Measurements from ENCODE around the gene C19orf18. TPM values are rescaled to one million over a fixed set of nuclear protein-coding genes. Genes with fewer than 3 reads are reported as not detected.

The C19orf18 gene
- total and polyA plus RNA-seq, 2 donors (not counting 3 experiments of a cell fraction or from before 2014, with no cell fraction given): 0.08 to 0.64 TPM

GRCh38 chr19:58022283-58022660 lies 47.9 kb upstream of the C19orf18 start:
- Histone ChIP-seq H3K27me3 (ENCODE audit: control insufficient read depth in 2 of 2, insufficient read depth in 2 of 2, low read length in 2 of 2) (no peaks in the 10 kb centered on the region), H3K4me3 (replicated peaks in 1 of 3; ENCODE audit: insufficient read depth in 1 of 3, low read depth in 1 of 3, low read length in 3 of 3) (no peak overlapping the region), H3K9me1 (replicated peaks; ENCODE audit: control insufficient read depth, extremely low read depth, insufficient read depth, low read length) (no peaks in the 10 kb centered on the region), H2AFZ (ENCODE audit: low read depth, low read length) (no peak overlapping the region), H3K36me3 (ENCODE audit: control insufficient read depth in 2 of 2, extremely low read depth in 1 of 2, insufficient read depth in 2 of 2, low read length in 2 of 2) (no peaks in the 10 kb centered on the region), H3K9ac (replicated peaks; ENCODE audit: extremely low read depth, insufficient read depth, low read length) (no peak overlapping the region), H4K20me1 (replicated peaks; ENCODE audit: control insufficient read depth, extremely low read depth, insufficient read depth, low read length) (no peaks in the 10 kb centered on the region), H3K4me2 (ENCODE audit: insufficient read depth, low read length) (no peak overlapping the region), H3K9me3 (replicated peaks; ENCODE audit: control insufficient read depth, insufficient read depth, low read length) (peaks cover 1% of the 10 kb centered on the region), H3K27ac (ENCODE audit: insufficient read depth, low read depth, low read length) (no peak overlapping the region), H3K4me1 (ENCODE audit: control insufficient read depth, extremely low read depth, insufficient read depth, low read length) (no peaks in the 10 kb centered on the region), H3K79me2 (ENCODE audit: control insufficient read depth, insufficient read depth, low read length) (no peaks in the 10 kb centered on the region)
- POLR2A ChIA-PET: no interaction called here
- DNase-seq (ENCODE audit: low read depth, low spot score) (no peak), FAIRE-seq (no peak)
- TF ChIP-seq JUN (IDR thresholded peaks at IDR 0.05; ENCODE audit: borderline replicate concordance, insufficient read depth, insufficient read length, low read depth): no peak
- TF ChIP-seq MYC (IDR thresholded peaks at IDR 0.05; ENCODE audit: low read depth, low read length): no peak
- no peak for TF ChIP-seq GATA2 (IDR thresholded peaks at IDR 0.05; ENCODE audit: insufficient read depth, insufficient read length, low read depth, low read length)
- TF ChIP-seq EZH2 (IDR thresholded peaks at IDR 0.05; ENCODE audit: borderline replicate concordance, low read depth, low read length, severe bottlenecking): no peak
- TF ChIP-seq MAX (IDR thresholded peaks at IDR 0.05; ENCODE audit: insufficient read depth, insufficient read length): no peak
- no peak for TF ChIP-seq POLR2A (IDR thresholded peaks at IDR 0.05; ENCODE audit: low read depth, low read length)
- TF ChIP-seq FOS (IDR thresholded peaks at IDR 0.05; ENCODE audit: borderline replicate concordance, insufficient read depth, low read length): no peak
- TF ChIP-seq POLR2AphosphoS5 (IDR thresholded peaks at IDR 0.05; ENCODE audit: insufficient read depth, low read depth, low read length): no peak
- no peak for TF ChIP-seq CTCF (IDR thresholded peaks at IDR 0.05; ENCODE audit: extremely low read depth in 1 of 2, insufficient read depth in 1 of 2, low read depth in 1 of 2, low read length in 2 of 2)
- intact Hi-C loops (cut with micrococcal nuclease): loop anchor here (2.0 kb wide), 1 partner anchor 133 kb away; no protein-coding TSS in a partner anchor
- CTCF ChIA-PET: no interaction called here
- BruUV-seq (replicated peaks): no TSS peak
- dilution Hi-C loops (cut with MboI; ENCODE audit: extremely low pct_ligation_motif_present, low sequenced_read_pairs): no loop called here

All from endothelial cell of umbilical vein (primary cell).